GM21737 (cell line): ENCODE data around the gene KCNH1.
A peak's percentile ranks its signal among the peaks of the same experiment; 100 is the strongest.

Source experiments
- ATAC-seq: cut with Tn5 transposase; IDR thresholded peaks from one replicate; pipeline ENCODE4 v1.9.1; 2021; ENCODE audit warnings: mild to moderate bottlenecking, moderate library complexity; ENCODE audit not compliant: unreplicated experiment

The KCNH1 gene

DNA sequence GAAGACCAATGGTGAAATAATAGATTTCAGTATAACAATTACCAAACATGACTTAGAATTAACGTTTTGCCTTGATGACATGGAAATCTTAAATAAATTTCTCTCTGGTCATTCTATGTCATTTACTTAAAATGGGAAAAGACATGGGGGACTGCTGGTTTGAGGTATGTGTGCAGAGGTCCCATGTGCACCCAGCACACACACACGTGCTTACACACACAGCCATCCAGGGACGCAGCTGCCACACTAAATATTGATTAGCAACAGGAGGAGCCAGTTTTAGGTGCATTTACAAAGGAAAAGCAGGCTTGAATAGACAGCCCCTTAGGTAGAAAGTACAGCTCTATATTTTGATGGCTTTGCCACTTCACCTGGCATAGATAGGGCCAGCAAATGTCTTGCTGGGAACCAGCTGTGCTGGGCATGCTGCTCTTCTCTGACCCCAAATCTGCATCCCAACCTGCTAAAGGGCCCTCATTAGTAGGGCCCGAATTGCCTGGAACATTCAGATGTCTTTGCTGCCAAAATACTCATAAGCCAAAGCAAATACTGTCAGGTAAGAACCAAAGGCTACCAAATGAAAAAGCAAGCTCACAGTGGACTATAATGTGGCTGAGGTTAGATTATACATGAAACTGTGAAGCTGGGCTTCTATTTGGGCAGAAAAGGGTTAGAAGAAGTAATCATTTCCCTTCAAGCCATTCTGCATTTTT lies 405.4 kb downstream of the KCNH1 start:
- no peak for ATAC-seq

DNA sequence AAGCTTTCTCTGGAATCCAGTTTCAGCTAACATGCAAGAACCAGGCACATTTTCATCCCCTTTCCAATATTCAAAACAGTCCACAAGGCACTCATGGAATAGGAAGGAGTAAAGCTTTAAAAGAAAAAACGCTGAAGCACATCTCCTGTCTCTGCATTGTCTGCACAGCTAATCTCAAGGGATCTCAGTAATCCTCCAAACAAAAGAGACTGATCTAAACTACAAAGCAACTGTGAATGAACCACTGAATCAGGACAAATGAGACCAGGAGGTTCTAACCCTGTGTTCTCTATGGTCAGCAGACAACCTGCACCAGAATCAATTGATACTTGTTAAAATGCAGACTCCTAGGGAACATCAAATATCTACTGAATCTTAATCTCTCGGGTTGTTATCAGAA lies 406.2 kb downstream of the KCNH1 start:
- no peak for ATAC-seq

DNA sequence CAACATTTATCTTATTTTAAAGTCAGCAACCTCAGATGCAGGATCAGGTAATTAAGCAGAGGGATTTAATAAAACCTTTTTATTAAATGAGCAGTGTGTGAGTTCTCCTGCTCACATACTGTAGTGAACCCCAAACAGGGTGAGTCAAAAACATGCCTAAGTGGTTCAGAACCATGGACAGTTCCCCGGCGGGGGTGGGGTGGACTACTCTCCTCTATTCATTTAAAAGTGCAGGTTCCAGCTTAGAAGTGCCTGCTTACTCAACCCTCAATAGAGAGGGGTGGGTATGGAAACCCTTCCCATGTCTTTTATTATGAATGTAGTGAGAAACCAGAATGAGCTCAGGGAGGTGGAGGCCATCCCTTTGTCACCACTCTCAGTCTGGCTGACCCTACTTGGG lies 407.3 kb downstream of the KCNH1 start:
- ATAC-seq: no peak

DNA sequence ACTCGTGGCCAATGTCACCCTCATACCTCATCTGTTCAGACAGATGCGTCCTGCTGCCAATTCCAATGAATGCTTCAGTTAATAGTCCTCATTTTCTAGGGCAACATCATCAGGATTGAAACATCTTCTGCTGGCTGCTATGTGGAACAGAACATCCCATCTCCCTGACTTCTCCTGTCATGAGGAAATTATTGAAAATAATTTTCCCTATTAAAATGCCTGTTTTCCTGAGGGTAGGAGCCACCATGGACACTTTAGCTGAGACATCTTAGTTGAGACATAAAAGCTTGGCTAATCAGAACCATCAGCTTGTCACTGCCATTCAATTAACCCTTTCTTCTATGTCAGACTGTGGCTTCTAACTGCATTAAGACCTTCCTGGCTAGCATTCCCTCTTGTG lies 409.2 kb downstream of the KCNH1 start:
- ATAC-seq: no peak

DNA sequence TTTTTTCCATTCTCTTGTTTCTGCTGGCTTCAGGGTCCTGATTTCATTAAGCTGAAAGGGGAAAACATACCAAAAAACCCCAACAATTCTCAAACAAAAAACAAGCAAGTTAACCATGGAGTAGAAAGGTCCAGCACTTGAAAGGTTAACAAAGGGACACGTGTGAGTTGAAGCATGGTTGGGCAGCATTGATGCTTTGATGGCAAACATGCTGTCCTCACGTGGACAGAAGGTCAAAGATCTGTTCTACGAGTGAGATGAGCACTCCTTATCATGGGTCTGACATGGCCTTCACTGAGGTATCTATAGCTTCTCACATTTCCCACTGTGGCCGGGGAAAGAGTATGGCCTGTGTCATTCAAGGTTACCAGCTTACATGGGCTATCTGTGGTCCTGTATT lies 410.3 kb downstream of the KCNH1 start:
- ATAC-seq: no peak

DNA sequence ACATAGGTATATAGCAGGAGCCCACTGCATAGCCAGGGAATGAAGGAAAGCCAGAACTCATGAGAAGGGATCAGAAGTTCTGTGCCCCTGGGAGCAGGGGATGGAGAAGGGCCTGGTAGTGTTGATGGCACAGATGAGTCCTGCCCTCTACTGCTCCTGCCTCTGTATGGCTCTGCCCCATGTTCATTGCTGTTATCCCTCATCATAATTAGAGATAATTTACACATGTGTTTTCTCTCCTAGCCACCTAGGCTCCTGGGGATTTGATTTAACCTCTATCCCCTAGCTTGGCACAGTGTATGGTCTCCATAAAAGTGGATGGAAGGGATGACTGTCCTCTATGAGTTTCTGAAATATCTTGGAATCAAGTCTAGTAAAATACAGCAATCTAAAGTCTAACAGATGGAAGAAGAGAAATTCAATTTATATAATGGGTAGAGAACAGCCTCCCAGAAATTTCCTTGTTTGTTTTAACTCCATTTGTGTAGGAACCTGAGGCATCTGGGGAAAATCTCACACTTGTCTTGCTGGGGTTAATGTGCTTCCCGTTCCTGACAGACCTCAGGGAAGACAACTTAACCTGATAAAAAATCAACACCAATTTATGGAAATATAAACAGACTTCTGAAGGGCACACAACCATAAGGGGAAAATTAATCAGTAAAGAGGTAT lies 411.4 kb downstream of the KCNH1 start:
- no peak for ATAC-seq

DNA sequence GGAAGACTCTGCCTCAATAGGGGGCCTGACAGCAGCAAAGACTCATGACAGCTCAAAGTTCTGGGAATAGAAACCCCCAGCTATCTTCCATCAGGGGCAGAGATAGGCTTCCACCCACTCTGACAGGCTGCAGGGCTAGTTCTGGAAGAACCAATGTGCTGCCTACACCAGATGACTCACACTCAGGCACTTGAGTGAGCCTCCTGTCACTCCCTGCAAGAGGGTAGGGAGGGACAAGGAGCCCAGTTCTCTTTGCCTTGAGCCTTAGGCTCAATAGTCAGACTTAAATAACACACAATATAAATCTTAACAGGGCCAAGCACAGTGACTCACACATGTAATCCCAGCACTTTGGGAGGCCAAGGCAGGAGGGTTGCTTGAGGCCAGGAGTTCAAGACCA lies 418.9 kb downstream of the KCNH1 start:
- ATAC-seq: no peak

DNA sequence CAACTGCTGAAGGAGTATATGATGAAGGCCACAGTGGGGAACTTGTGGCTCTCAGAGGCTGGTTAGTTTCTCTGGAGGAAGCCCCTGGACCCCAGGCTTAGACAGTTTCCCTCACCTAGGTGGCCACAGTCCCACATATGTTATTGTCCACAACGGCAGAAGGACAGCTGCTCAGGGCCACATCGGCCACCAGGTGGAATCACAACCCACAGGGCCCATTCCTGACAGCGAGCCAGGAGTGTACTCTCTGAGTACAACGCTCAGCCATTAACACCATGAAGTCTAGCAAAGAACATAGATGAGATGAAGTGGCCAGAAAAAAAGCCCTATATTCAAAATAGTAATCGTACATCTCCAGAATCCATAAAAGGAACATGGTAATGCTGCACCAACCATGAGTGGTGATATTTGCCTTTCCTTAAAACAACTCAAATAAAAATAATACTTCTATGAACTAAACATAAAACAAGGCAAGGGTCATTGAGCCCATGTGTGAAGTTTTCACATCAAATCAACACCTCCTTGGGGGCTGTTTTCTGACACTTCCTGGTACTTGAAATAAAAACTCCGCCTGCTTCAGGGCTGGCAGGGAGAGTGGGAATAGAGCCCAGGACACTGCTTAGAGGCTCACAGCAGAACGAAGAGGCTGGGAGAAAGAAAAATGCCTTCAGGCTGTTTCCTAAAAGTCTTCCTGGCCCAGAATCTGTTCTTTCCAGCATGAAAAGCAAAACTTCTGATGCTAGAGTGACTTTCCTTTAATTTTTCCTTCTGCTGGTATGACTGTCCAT lies 421.9 kb downstream of the KCNH1 start:
- no peak for ATAC-seq

DNA sequence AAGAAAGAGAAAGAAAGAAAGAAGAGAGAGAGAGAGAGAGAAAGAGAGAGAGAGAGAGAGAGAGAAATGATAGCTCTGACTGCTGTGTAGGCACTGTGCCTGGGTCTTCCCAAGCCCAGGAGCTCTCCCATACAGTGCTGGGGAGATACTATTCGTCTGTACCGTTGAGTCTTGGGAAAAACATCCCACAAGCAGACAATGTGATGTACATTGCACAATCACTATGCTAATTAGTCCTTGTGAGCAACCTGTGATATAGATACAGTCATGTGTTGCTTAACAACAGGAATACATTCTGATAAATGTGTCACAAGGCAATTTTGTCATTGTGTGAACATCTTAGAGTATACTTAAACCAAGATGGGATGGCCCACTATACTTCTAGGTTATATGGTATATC lies 424.2 kb downstream of the KCNH1 start:
- no peak for ATAC-seq

DNA sequence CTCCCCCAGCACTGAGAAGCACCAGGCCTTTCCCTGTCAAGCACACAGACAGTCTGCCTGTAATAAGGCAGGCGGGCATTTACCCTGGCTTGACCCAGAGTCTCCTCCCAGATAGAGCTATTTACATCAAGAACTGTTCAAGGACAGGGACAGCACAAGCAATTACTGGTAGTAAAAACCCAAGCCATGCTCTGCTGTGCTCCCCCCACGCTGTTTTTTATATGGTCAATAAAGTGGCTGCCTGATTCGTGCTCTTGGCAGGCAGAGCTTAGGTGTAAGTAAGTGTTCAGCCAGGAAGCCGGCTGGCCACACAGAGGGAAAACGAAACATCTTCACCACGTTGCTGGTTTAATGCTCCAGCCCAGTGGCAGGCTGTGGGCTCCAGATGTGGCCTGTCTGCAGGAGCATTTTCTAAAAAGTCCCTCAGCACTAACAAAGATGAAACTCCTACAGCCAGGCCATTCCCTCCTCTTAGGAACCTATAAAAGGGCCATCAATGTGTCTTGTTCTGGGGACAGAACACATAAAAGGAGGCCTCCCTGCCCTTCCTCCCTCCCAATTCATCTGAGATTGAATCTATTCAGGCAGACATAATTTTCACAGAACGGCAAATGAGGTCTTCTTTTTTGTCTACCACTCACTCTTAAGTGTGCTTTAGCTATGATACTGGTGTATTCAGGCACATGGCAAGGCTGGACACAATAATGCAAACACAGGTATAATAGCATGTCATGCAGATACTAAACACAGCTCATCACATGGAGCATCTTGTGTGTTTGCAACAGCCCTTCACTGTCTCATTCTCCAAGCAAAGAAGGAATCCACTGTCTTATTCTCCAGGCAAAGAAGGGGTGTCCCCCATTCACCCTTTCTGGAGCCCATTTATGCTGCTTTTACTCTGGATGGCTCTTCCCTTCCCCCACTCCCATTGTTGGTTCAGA lies 426.4 kb downstream of the KCNH1 start:
- ATAC-seq: no peak

DNA sequence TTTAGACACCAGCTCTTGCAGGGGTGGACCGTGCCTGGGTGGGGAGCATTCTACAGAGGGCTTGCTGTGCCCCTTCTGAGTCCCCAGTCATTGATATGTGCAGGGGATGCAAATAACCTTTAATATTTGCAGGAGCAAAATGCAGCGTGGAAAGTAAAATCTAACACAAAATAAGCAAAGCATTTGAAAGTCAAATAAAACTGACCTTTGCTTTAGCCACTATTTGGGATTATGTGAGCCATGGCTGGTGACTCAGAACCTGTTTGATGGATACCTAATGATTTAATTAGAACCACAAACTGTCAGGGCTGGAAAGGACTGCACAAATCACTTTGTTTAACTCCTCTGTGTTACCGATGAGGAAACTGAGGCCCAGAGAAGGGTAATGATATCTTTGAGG lies 427.7 kb downstream of the KCNH1 start:
- no peak for ATAC-seq

DNA sequence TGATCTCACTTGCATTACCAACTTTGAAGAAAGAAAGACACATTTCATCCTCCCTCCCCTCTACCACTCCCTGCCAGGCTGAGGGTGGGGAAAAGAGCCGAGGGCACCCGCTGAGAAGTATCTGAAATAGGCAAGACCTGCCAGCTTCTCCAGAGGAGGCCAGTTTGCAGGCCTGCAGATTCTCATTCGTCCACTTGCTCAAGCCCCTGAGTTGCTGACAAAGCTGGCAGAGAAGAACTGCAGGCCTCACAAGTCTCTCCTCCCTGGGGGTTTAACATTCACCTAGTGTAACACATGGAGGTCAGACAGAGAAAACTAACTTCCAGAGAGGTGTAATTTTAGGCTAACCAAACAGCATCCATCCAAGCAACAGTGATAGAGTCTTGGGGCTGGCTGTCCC lies 428.9 kb downstream of the KCNH1 start:
- ATAC-seq: no peak

DNA sequence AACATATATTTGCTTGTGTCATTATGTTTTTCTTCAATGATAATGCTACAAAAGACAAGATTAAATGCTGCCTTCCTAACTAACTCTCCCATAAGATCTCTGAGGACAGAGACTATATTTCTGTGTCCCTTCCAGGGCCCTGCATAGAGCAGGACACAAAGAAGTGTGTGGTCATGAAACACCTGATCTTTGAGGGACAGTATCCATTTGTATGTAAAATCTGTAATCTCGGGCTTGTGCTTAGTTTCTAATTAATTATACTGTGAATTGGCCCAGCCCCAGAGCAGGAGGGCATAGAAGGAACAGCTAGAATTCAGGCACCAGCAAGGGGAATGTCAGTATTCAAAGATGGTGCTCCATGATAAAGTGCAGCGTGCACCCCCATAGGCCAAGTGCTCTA lies 430.4 kb downstream of the KCNH1 start:
- no peak for ATAC-seq

DNA sequence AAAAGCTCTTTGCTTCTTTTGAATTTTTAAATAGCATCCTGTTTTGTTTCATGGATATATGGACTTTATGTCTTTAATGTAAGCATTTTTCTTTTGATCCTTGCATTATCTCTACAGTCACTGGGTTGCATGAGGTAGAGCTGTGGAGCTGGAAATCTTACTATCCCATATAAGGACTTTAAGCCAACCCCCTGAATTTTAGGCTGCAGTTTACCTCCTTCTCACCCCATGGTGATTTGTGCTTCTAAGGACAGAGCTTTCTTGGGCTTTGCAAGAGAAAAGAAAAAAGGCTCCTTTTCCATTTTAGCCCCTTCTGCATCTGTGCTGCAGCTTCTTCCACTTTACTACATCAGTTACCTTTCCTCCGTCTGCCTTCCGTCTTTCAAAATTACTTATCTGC lies 431.4 kb downstream of the KCNH1 start:
- no peak for ATAC-seq

DNA sequence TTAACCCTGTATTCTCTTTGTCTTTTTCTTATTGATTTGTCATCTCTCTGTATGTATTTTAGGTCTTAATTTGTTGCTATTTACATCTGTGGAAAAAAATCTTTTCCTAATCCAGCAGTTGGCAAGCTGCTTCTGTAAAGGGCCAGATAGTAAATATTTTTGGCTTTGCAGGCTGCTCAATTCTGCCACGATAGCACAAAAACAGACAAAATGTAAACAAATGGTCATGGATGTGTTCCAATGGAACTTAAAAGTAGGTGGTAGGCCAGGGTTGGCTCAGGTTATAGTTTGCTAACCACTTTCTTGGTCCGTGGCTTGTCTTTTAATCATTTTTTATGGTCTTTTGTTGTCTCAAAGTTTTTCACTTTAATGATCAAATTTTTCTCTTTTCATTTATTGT lies 433.4 kb downstream of the KCNH1 start:
- ATAC-seq: no peak

DNA sequence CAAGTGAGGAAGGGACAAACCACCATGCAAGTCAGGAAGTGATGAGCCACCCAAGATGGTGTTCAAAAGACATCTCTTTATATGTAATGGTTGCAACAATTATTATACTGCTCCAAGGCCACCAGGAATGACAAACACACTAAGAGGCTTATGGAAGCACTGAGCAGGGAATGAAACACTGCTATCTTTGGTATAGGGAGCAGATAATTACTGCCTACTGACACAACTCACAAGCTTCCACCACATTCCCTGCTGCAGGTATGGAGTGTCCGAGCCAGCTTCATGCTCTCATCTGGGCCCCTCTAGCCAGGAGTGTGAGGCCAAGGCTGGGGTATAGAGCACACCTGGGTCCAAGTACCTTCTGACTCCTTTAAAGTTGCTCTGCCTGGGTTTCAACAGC lies 433.9 kb downstream of the KCNH1 start:
- ATAC-seq: no peak

DNA sequence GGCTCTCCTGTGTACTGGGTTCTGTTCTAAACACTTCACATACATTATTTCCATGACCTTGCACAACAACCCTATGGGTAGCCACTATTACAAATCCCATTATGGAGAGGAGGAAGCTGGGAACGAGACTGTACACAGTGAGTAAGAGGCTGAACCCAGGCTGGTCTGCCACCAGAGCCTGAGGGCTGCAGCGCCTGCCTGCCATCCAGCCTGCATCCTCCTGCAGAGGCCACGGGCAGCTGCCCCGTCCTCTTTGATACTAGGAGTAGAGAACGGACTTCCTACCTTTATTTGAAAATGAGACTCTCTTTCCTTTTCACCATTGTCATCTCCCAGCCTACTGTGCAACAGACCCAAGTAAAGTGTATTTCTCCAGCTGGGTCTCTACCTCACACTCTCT lies 435.3 kb downstream of the KCNH1 start:
- ATAC-seq: no peak

DNA sequence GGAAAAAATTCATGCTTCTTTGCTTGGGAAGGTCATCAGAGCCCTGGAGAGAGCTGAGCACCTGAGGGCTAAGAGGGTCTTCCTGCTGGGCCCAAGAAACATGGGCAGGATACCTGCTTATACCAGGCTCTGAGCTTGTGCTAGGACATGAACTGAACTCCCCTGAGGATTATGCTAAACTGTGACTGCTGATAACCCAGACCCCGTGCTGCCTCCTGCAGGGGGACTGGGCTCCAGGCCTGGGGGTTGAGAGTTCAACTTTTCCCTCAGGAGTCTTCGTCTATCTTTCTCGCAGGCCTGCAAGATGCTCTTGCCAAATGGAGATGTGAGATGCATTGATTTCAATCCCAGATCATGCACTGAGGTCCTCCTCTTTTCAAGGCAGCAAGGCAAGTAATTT lies 436.8 kb downstream of the KCNH1 start:
- ATAC-seq: peak; percentile 7

DNA sequence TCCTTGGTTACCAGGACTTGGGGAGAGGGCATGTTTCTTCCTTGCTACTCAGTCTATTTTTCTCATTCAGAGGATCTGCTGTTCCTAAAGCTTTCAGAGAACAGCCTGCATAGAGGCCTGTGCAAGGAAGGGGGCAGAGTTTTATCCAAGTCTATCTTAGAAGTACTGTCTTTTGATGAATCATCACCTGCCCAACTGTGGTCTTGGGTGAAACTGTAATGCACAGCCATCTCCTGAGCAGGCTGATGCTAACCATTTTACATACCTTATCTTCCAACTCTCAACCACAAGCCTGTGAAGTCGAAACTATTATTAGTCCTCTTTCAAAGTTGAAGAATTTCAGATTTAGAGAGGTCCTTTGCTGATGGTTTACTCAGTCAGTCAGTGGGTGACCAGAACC lies 437.2 kb downstream of the KCNH1 start:
- ATAC-seq: peak; percentile 92

DNA sequence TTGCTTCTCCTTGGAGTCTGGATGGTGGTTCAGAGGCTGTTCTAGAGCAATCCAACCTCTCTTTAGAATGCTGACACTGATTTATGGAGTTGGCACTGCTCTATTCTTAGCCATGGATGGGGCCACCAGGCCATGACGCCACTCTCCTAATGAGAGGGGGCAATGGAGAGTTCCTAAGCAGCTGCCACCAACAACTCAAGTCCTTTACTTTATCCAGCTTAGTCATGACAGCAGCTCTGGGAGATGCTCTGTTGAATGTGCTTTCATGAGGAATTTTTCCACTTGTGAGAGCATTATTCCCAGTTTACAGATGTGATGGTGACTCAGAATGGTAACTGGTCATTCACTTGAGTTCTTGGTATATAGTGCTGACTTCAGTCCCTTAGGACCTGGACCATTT lies 438.9 kb downstream of the KCNH1 start:
- ATAC-seq: no peak

DNA sequence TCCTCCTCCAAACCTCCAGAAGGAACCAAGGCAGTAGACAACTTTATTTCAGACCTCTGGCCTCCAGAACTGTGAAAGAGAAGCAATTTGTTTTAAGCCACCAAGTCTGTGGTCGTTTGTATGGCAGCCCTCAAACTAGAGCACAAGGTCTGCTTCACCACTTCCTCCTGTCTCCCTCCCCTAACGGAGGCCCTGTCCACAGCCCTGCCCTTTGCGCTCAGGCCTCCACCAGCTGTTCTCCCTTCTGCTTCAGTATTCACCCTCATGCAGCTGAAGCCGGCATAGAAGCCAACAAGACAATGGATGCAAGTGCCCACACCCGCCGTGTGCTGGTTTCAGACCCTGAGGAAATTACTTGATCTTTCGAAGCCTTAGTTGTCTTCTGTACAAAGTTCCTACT lies 441.2 kb downstream of the KCNH1 start:
- no peak for ATAC-seq
